NK-92 (cell line): ENCODE results near the gene EIF2B2.
"Not testable (repeated sequence)": the region's sequence is repeated elsewhere in the genome, so short reads cannot be mapped to it uniquely, and the experiment has no call there.

Experiments
- DNase-seq: peaks from one replicate; lab custom pipeline; 2025; ENCODE audit not compliant: unreplicated experiment; lab: John Stamatoyannopoulos, UW

EIF2B2 gene

DNA sequence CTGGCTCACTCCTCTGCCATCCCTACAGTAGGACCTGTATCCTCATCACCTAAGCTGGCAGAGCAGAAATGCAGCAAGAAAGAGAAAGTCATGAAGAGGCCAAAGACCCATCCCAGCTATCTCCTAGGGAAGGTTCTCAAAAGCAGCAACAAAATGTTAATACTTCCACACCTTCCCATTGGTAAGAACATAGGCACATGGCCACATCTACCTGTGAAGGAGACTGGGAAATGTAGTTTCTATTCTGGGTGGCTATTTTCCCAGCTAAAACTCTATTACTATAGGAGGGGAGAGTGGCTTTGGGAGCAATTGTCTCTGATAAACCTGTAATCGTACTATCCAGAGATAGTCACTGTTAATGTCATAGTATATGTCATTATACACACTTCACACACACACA lies 13.7 kb upstream of the EIF2B2 start:
- no peak for DNase-seq

DNA sequence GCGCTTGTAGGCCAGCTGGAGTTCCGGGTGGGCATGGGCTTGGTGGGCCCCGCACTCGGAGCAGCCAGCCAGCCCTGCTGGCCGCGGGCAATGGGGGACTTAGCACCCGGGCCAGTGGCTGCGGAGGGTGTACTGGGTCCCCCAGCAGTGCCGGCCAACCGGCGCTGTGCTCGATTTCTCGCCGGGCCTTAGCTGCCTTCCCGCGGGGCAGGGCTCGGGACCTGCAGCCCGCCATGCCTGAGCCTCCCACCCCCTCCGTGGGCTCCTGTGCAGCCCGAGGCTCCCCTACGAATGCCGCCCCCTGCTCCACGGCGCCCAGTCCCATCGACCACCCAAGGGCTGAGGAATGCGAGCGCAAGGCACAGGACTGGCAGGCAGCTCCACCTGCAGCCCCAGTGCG lies 8.5 kb upstream of the EIF2B2 start:
- not testable (repeated sequence) for DNase-seq

DNA sequence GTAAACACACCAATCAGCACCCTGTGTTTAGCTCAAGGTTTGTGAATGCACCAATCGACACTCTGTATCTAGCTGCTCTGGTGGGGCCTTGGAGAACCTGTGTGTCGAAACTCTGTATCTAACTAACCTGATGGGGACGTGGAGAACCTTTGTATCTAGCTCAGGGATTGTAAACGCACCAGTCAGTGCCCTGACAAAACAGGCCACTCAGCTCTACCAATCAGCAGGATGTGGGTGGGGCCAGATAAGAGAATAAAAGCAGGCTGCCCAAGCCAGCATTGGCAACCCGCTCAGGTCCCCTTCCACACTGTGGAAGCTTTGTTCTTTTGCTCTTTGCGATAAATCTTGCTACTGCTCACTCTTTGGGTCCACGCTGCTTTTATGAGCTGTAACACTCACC lies 6.9 kb upstream of the EIF2B2 start:
- not testable (repeated sequence) for DNase-seq

DNA sequence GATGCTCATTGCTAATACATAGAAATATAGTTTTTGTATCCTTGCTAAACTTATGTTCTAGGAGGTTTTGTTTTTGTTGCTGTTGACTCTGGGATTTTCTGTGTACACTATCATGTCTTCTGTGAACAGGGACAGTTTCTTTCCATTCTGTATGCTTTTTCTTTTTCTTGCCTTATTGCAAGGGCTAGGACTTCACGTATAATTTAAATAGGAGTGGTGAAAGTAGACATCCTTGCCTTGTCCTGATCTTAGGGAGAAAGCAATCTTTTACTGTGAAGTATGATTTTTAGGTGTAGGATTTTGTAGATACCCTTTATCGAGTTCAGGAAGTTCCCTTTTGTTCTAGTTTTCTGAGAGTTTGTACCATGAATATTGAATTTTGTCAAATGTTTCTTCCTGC lies 1.5 kb upstream of the EIF2B2 start:
- DNase-seq: no peak

DNA sequence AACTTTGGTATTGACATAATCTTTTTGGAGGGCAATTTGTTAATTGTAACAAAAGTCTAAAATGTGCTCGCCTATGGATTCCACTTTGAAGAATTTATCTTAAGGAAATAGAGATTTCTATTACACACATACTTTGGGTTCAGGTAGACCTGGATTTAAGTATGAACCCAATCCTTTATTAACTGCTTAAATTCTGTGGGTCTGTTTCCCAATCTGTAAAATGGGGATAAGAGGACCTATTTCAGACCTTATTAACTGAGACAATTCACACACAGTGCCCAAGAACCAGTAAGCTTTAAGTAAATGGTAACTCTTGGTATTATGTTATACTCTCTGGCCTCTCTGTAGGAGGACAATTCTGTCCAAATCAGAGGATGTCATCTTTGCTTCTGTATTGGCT lies 822 bp upstream of the EIF2B2 start:
- DNase-seq: no peak

DNA sequence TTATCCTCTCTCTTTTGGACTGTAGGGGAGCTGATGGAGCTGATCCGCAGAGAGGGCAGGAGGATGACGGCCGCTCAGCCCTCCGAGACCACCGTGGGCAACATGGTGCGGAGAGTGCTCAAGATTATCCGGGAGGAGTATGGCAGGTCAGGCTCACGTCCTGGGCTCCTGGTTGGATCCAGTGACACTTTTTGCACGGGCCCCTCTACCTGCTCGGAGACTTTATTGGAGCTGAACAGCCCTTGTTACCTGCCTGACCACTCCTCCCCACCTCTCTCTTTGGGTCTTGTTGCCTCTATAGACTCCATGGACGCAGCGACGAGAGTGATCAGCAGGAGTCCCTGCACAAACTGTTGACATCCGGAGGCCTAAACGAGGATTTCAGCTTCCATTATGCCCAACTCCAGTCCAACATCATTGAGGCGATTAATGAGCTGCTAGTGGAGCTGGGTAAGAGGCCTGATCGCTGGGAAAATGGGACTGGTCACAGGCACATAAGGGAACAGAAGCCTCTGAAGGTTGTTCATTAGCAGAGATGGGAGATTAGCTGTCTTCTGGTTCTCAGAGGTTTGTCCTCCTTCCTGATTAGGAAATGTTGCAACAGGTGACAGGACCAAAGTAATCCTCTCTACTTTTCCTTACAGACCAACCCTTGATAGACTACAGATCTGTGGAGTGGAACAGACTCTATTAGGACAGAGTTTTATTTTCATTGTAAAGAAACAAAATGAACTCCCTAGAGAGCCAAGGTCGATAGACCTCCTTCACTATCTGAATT lies 718 bp downstream of the EIF2B2 start:
- DNase-seq: no peak

DNA sequence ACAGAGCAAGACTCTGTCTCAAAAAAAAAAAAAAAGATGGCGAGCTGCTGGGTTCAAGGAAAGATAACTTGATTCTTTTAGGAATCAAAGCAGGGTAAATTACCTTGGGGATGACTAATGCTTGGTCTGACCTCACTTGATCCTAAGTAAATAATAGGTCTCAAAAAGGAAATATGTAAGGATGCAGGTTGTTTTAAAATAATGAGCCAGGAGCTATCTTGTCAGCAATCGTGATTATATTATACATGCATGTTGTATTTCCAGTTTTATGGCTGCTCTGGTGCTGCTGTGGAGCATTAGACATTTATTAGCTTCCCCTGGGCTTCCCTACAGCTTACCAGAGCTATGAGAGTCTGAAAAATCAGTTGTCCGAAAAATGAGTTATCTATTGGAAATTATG lies 2.6 kb downstream of the EIF2B2 start:
- DNase-seq: no peak

DNA sequence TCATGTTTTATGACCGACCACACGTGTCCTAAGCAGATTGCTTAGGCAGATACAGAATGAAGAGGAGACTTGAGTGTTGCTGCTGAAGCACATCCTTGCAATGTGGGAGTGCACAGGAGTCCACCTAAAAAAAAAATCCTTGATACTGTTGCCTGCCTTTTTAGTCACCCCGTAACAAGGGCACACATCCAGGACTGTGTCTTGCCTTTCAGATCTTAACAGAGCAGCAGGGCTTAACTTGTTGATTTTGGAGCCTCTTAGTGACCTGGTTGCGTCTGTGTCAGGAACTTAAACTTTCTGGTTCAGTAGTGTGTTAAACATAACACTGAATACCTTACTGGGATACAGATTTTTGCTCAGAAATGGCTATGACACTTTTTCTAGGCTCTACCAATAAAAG lies 6.5 kb downstream of the EIF2B2 start:
- DNase-seq: no peak

DNA sequence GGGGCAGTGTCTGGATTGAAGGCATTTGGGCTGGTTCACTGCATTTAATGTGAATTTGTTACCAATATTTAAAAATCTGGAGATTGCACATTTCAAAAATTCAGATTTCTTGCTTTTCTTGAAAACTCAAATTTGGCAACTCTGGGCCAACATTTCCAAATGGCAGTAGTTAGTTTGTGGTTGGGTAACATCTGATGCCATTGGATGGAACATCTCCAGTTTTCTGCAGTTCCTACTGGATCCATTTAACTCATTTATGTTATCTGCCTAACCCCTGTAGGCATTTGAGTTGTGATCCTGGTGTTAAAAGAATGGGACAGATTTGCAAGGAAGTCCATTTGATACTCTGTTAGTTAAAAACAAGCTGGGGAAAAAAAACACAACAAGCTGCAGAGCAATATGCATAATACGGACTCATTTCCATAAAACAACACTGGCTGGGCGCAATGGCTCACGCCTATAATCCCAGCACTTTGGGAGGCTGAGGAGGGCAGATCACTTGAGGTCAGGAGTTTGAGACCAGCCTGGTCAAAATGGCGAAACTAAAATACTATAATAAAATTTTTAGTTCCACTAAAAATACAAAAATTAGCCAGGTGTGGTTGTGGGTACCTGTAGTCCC lies 7.9 kb downstream of the EIF2B2 start:
- DNase-seq: no peak

DNA sequence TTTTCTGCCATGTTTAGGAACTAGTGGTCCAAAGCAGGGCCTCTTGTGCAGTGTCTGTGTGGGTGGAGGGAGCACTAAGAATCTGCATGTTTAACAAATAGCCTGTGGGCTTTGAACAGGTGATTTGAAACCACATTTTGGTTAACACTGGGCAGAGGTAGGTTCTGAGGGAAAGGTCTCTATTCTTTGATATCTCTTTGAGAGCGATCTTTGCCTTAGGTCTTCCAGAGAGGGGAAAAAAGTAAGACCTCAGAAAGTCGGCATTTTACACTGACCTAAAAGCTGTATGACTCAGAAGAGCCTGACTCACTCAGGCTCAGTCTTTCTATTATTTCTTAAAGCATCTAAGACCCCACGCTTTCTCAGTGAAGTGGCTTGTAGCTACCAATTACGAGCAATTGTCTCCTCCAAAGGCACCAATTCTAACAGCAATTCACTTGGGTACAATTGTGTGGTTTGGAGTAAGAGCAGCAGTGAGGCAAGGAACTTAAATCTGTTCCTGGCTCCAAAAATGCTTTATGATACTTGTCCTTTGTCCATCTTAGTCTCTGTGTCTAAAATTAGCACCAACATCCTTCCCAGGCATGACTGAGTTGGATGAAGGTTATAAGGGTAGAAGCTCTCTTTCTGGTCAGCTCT lies 8.8 kb downstream of the EIF2B2 start:
- DNase-seq: no peak

DNA sequence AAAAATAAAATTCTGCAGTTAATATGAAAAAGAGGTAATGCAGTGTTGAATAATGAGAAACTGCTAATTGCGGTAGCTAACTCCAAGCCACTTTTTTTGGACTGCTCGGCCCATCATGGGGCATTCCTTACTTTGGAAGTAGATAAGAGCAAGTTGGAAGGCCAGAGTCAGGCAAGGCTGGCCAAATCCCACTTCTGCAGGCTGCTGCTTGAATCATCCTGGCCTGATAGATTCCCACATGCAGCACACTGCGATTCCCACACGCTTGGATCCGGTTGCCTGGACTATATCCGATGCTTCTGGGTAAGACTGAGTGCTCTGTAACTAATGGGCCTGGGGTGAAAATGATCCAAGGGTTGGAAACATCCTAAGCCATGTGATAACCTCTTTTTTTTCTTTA lies 10.6 kb downstream of the EIF2B2 start:
- DNase-seq: no peak

DNA sequence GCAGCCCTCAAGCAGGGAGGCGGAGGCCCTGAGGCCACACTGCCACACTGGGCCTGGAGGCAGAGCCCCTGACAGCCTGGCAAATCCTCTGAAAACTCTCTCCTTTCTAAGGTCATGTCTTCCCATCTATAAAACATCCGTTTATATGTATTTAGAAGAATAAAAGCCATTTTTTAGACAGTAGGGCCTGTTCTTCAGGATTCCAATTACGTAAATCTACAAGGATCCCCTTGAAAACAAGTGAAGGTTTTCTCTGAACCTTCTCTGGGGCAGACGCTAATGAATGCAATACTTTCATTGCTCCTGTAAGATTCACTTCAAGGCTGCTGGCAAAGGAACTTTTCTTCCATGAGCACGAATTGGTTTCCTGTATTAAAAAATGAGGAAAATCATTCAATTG lies 12.8 kb downstream of the EIF2B2 start:
- no peak for DNase-seq

DNA sequence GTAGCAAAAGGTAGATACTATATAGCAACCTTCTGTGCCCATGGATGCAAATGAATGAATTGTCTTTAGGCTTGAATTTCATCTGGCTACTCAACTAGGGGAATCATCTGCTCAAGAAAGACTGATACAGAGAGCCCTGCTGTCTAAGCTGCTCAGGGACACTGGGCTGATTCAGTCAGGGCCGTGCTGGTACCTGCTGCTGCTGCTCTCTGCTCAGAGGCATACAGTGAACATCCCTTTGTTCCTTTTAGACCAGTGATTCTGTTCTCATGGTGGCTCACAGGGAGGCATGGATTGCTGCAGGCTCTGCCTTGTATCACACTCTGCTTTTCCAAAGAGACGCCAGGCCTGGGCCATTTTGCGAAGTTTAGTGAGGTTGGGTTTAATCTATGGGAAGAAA lies 14.1 kb downstream of the EIF2B2 start:
- no peak for DNase-seq

DNA sequence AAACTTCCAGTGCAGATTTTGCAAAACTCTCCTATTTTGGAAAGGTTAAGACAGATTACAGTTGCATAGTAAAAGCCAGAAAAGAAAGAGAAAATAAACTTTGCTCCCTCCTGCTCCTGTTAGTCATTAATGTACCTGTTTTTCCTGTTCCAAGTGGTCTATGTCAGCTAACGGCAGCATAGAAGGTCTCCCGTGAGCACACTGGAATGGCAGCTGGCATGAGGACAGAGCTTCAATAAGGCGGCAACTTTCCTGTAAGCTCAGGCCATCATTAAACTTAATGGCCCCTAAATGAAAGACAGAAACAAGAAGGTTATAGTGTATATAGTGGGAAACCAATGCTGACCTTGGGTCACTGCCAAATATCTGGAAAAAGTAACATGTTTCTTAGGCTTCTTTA lies 16.0 kb downstream of the EIF2B2 start:
- no peak for DNase-seq

DNA sequence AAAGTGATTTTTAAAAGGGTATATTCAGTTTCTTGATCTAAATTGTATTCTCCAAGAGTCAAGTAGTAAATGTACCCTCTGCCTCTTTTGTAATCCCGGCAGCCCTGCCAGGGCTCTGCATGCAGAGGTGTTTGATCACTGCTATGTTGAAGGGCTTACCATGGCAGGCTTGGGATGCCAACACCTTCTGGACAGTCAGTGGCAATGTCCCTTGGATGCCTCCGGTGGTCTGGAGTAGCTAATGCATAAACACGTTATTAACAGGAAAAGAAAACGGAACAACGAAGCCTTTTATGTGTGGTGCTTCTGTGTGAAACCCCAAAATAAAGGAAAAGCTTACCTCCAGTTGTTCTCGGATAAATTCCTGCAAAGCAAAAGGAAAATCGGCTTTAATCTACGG lies 19.9 kb downstream of the EIF2B2 start:
- DNase-seq: no peak

DNA sequence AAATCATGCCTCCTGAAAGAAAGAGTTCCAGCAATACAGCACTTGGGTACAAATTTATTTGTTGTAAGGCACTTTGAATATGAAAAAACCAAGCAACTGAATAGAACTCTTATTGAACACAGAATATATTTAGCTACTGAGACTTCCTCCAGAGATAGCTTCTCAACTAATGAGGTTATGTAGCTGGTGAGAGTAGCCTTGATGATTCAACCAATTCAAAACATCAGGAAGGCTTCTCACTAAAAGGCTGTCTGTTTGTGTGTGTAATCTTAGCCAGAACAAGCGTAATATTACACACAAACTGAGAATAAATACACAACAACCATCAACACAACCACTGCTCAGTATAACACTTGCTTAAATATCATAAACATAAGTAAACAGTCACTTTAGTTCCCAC lies 20.4 kb downstream of the EIF2B2 start:
- DNase-seq: no peak

DNA sequence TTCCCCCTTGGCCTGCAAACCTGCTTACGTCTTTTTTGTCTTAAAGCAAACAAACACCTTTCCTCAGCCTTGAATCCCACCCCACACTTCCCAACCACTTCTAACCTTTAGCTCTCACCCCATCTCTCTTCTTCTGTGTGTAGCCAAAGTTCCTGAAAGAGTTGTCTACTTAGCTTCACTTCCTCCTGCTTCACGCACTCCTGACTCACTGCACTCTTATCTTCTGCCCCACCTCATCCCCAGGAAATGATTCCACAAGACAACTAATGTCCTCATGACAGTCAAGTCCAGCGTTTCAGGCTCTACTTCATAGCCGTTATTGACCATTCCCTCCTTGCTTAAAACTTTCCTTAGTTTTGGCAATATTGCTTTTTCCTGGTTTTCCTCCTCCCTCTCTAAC lies 22.4 kb downstream of the EIF2B2 start:
- DNase-seq: no peak

DNA sequence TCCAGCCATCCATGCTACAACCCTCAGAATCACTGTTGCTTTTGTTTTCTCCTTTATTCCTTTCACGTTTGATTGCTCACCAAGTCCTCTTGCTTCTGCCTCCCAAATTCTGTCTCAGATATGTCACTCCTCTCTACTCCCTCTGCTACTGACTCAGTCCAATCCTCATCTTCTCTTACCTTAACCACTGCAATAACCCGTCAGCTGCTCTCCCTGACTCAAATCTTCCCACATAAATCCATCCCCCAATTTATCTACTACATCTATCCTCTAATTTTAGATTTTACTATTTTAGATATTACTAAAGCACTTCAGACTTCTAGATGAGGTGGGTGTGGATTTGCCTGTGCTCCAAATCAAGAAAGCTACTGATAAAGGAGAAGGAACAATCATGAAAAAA lies 23.2 kb downstream of the EIF2B2 start:
- no peak for DNase-seq

DNA sequence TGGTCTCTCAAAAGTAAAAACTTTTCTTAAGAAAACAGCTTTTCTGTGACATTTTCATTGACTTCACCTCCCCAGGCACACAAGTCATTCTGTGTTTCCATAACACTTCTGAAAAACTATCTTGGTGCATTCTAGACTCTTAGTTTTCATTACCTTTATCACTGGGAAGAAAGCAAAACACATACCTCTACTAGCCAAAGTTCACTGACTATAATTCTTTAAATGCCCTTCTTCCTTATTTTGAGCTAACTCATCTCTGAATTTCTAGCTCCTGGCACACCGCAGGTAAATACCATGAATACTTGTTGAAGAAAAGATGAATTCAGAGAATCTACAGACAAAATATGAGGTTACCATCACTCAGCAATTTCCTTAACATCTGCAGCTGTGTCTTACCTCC lies 27.4 kb downstream of the EIF2B2 start:
- no peak for DNase-seq

DNA sequence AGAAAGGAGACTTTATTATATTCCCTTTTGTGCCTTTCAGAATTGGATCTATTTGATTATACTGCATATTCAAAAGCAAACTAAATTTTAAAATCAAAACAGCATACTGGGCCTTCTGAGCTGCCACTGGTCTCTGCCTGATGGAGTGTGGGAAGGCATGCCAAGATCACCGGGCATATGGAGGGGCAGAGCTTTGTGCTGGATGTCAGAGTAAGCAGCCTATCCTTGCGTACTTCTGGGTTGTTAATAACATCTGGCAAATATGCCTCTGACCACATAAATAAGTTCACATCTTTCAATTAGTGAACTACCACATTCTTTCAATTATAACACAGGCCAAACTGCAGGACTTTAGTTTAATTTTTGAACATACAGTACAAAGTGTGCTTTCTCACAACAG lies 30.2 kb downstream of the EIF2B2 start:
- DNase-seq: no peak

DNA sequence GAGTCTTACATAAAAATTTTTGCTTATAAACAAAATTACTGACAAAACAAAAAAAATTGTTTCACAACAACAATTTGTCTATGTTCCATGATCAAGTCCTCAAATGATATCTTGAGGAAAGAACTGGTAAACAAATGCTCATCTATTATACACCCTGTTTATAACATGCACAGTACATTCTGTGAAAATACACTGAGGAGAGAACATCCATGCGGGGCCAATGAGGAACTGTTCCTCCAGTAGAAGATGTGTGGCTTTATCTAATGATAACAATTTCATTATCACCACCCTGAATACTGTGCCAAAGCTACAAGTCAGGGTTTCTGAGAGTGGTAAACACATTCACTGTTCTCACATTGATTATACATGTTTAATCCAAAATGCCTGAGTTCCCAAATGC lies 37.8 kb downstream of the EIF2B2 start:
- DNase-seq: no peak

DNA sequence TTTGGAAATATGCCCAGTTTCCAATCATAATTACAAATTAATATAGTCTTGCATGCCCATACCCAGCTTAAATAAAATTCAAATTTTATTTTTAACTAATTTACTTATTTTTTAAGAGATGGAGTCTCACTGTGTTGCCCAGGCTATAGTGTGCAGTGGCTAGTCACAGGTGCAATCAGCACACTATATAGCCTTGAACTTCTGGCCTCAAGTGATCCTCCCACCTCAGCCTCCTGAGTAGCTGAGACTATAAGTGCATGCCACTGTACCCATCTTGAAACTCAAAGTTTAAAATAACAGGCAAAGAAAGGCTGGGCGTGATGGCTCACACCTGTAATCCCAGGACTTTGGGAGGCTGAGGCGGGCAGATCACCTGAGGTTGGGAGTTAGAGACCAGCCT lies 38.2 kb downstream of the EIF2B2 start:
- no peak for DNase-seq

DNA sequence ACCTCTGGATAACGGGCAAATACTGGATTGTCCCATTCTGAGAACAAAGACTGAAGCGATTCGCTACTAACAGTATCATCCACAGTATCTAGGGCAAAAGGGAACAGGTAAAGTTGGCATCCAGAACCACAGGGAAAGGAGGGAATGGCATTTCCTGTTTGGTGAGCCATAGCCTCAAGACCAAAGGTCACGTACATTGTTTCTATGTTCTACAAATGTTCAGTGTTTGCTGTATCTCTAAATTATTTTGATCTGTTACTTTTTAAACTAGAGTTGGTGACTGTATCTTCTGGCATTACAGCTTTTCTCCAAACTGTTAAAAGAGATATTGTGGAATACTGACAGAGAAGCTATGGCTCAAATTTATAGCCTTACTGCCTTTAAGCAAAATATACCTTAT lies 38.9 kb downstream of the EIF2B2 start:
- DNase-seq: no peak
